KMS-11 (cell line): ENCODE results near the gene PIKFYVE.
"Not testable (repeated sequence)": the region's sequence is repeated elsewhere in the genome, so short reads cannot be mapped to it uniquely, and the experiment has no call there.

Experiments
- H2AFZ ChIP-seq: fragments of 200-600 bp; sonication (generic); 2 replicates; pipeline ENCODE4 v1.6.1; 2016; ENCODE audit warnings: antibody characterized with exemption, mixed run types, low read depth
- H3K27ac ChIP-seq: fragments of 200-600 bp; sonication (generic); 2 replicates; pipeline ENCODE4 v1.6.1; 2016; ENCODE audit warnings: mild to moderate bottlenecking, mixed run types
- H3K27me3 ChIP-seq: fragments of 200-600 bp; sonication (generic); 2 replicates; pipeline ENCODE4 v1.6.1; 2017; ENCODE audit warnings: mild to moderate bottlenecking, low read depth, mixed run types, moderate library complexity; ENCODE audit not compliant: insufficient read depth
- H3K36me3 ChIP-seq: fragments of 200-600 bp; sonication (generic); 2 replicates; pipeline ENCODE4 v1.6.1; 2017; ENCODE audit warnings: mild to moderate bottlenecking, mixed run types; ENCODE audit not compliant: insufficient read depth
- H3K4me1 ChIP-seq: fragments of 200-600 bp; sonication (generic); 2 replicates; pipeline ENCODE4 v1.6.1; 2016; ENCODE audit warnings: mild to moderate bottlenecking, low read depth, mixed run types; ENCODE audit not compliant: poor library complexity, severe bottlenecking
- H3K4me2 ChIP-seq: fragments of 200-600 bp; sonication (generic); 2 replicates; pipeline ENCODE4 v1.7.0; 2016; ENCODE audit warnings: mild to moderate bottlenecking, mixed run types
- H3K4me3 ChIP-seq: fragments of 200-600 bp; sonication (generic); IDR thresholded peaks from 2 replicates; pipeline ENCODE4 v1.6.1; 2017; ENCODE audit warnings: low read depth, low read length, mixed read lengths; ENCODE audit not compliant: insufficient read depth
- H3K79me2 ChIP-seq: fragments of 200-600 bp; sonication (generic); 2 replicates; pipeline ENCODE4 v1.6.1; 2016; ENCODE audit warnings: low read depth, mixed run types; ENCODE audit not compliant: insufficient read depth
- H3K9ac ChIP-seq: fragments of 200-600 bp; sonication (generic); 2 replicates; pipeline ENCODE4 v1.6.1; 2016; ENCODE audit warnings: mild to moderate bottlenecking, mixed run types
- H4K20me1 ChIP-seq: fragments of 200-600 bp; sonication (generic); 2 replicates; pipeline ENCODE4 v1.6.1; 2016; ENCODE audit warnings: mild to moderate bottlenecking, mixed run types; ENCODE audit not compliant: insufficient read depth
- CTCF ChIP-seq: fragments of 200-600 bp; sonication (generic); conservative IDR thresholded peaks from 2 replicates; pipeline ENCODE4 v1.6.1; 2017; ENCODE audit warnings: low read depth, mild to moderate bottlenecking, antibody characterized with exemption, low read length, moderate library complexity, mixed read lengths

PIKFYVE gene

DNA sequence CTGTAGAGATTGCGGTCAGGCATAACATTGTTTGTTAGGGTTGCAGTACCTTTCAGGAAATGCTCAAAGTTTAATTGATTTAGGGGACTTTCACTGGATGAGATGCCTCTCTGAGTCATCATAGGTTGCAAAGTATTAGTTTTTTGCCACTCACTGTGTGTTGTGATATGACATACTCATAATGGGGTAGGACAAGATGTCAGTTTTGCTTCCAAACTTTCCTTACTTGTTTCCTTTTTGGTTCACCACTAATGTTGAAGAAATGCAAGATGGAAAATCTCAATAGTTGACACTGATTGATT lies 105.5 kb downstream of the PIKFYVE start:
- H3K9ac ChIP-seq: no peak overlapping the region
- H3K4me1 ChIP-seq: no peaks in the 10 kb centered on the region
- TF ChIP-seq CTCF: no peak
- H3K27me3 ChIP-seq: no peaks in the 10 kb centered on the region
- H2AFZ ChIP-seq: no peak overlapping the region
- no peaks in the 10 kb centered on the region for H3K79me2 ChIP-seq
- H3K4me3 ChIP-seq: no peak overlapping the region
- H3K4me2 ChIP-seq: no peak overlapping the region
- no peaks in the 10 kb centered on the region for H3K36me3 ChIP-seq
- H4K20me1 ChIP-seq: no peaks in the 10 kb centered on the region
- H3K27ac ChIP-seq: no peak overlapping the region

DNA sequence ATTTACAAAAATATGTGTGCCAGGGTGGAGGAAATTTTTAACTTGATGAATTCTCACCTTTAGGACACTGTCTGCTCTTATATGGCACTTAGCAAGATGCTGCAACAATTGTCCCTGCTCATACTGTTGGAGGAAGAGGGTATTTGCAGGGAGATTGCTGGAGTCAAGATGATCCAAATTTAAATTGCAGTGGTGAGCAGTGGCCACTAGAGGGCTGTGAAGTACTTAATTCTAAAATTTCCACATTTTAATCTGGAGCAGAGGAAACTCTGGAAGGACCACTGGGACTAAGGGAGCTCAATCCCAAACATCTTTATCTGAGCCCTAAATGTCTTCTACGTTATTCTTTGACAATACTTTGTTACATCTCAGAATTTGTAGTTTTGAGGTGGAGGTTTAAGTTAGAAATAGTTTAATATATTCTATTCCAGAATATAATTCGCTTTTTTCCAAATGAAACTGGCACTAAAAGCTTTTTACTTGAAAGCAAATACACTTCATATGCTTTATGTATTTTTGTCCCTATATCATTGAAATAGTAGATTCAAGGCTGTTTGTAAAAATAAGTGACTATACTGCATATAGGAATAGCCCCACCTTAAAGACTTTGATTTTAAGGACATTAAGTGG lies 107.5 kb downstream of the PIKFYVE start:
- no peak overlapping the region for H3K4me3 ChIP-seq
- TF ChIP-seq CTCF: peak; percentile 94
- H4K20me1 ChIP-seq: no peaks in the 10 kb centered on the region
- no peaks in the 10 kb centered on the region for H3K27me3 ChIP-seq
- H3K36me3 ChIP-seq: no peaks in the 10 kb centered on the region
- no peak overlapping the region for H3K9ac ChIP-seq
- H2AFZ ChIP-seq: no peak overlapping the region
- no peak overlapping the region for H3K4me2 ChIP-seq
- no peaks in the 10 kb centered on the region for H3K4me1 ChIP-seq
- no peak overlapping the region for H3K27ac ChIP-seq
- H3K79me2 ChIP-seq: no peaks in the 10 kb centered on the region

- no peaks in the 10 kb centered on the region for H3K36me3 ChIP-seq
- H3K9ac ChIP-seq: no peak overlapping the region
- no peak overlapping the region for H3K4me3 ChIP-seq
- no peak overlapping the region for H3K27ac ChIP-seq
- TF ChIP-seq CTCF: no peak
- no peaks in the 10 kb centered on the region for H3K27me3 ChIP-seq
- H3K4me2 ChIP-seq: no peak overlapping the region
- no peaks in the 10 kb centered on the region for H4K20me1 ChIP-seq
- no peaks in the 10 kb centered on the region for H3K4me1 ChIP-seq
- no peak overlapping the region for H2AFZ ChIP-seq
- H3K79me2 ChIP-seq: no peaks in the 10 kb centered on the region
These were observed 109.5 kb downstream of the PIKFYVE start for GRCh38 chr2:208375491-208376068.

DNA sequence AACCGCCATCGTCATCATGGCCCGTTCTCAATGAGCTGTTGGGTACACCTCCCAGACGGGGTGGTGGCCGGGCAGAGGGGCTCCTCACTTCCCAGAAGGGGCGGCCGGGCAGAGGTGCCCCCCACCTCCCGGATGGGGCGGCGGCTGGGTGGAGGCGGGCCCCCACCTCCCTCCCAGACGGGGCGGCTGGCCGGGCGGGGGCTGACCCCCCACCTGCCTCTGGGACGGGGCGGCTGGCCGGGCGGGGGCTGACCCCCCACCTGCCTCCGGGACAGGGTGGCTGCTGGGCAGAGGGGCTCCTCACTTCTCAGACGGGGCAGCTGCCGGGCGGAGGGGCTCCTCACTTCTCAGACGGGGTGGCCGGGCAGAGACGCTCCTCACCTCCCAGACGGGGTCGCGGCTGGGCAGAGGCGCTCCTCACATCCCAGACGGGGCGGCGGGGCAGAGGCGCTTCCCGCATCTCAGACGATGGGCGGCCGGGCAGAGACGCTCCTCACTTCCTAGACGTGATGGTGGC lies 111.3 kb downstream of the PIKFYVE start:
- H3K27me3 ChIP-seq, H3K79me2 ChIP-seq, H3K4me3 ChIP-seq, H3K27ac ChIP-seq, H2AFZ ChIP-seq, H4K20me1 ChIP-seq, H3K9ac ChIP-seq, H3K36me3 ChIP-seq, H3K4me2 ChIP-seq, H3K4me1 ChIP-seq: not testable (repeated sequence)

- Histone ChIP-seq H3K79me2 (no peaks in the 10 kb centered on the region), H3K27me3 (no peaks in the 10 kb centered on the region), H2AFZ (no peak overlapping the region), H3K4me3 (no peak overlapping the region), H4K20me1 (no peaks in the 10 kb centered on the region), H3K4me2 (no peak overlapping the region), H3K9ac (no peak overlapping the region), H3K4me1 (no peaks in the 10 kb centered on the region), H3K36me3 (no peaks in the 10 kb centered on the region), H3K27ac (no peak overlapping the region)
- no peak for TF ChIP-seq CTCF
These were observed 113.1 kb downstream of the PIKFYVE start for GRCh38 chr2:208379192-208379591.
